DND-41 (cell line): ENCODE data around the gene STMN1.

Experiments
- EZH2 ChIP-seq: IDR thresholded peaks from 3 replicates; pipeline ENCODE4 v1.6.1; 2012; ENCODE audit warnings: borderline replicate concordance, low read depth, mild to moderate bottlenecking, moderate library complexity, low read length, inconsistent platforms; ENCODE audit not compliant: severe bottlenecking
- TF ChIP-seq, protein P1 (sequence below): IDR thresholded peaks from 2 replicates; pipeline ENCODE4 v1.5.1; 2012; ENCODE audit warnings: borderline replicate concordance, low read length, moderate library complexity, mild to moderate bottlenecking; ENCODE audit not compliant: poor library complexity, severe bottlenecking; ENCODE audit errors: extremely low read depth

- TF ChIP-seq, protein P1, sequence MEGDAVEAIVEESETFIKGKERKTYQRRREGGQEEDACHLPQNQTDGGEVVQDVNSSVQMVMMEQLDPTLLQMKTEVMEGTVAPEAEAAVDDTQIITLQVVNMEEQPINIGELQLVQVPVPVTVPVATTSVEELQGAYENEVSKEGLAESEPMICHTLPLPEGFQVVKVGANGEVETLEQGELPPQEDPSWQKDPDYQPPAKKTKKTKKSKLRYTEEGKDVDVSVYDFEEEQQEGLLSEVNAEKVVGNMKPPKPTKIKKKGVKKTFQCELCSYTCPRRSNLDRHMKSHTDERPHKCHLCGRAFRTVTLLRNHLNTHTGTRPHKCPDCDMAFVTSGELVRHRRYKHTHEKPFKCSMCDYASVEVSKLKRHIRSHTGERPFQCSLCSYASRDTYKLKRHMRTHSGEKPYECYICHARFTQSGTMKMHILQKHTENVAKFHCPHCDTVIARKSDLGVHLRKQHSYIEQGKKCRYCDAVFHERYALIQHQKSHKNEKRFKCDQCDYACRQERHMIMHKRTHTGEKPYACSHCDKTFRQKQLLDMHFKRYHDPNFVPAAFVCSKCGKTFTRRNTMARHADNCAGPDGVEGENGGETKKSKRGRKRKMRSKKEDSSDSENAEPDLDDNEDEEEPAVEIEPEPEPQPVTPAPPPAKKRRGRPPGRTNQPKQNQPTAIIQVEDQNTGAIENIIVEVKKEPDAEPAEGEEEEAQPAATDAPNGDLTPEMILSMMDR, result no peak
- no peak for TF ChIP-seq EZH2
Measured at GRCh38 chr1:25918615-25919014, 12.4 kb upstream of the STMN1 start.
